Testis (tissue), 2 donors: ENCODE results near the gene FBH1.
"Not testable (repeated sequence)": the region's sequence is repeated elsewhere in the genome, so short reads cannot be mapped to it uniquely, and the experiment has no call there.

Experiments used
- CTCF ChIP-seq, 3 experiments: fragments of 450-650 bp in 2 of 3; fragments of 200-600 bp in 1 of 3; sonication (generic) in 1 of 3; IDR thresholded peaks; one replicate each; pipeline ENCODE4 v1.5.1; 2016 to 2019; ENCODE audit warnings: antibody characterized with exemption in 3 of 3, mild to moderate bottlenecking in 2 of 3, moderate library complexity in 1 of 3
- POLR2A ChIP-seq: fragments of 450-650 bp; IDR thresholded peaks from one replicate; pipeline ENCODE4 v1.6.1; 2017; ENCODE audit warnings: antibody characterized with exemption, mild to moderate bottlenecking, moderate library complexity

- TF ChIP-seq CTCF (IDR thresholded peaks at IDR 0.05); POLR2A: not testable (repeated sequence)
These were observed 18.6 kb downstream of the FBH1 start for GRCh38 chr10:5908676-5909075.
